ENCODE results near the gene RECQL5.

Gene RECQL5

DNA sequence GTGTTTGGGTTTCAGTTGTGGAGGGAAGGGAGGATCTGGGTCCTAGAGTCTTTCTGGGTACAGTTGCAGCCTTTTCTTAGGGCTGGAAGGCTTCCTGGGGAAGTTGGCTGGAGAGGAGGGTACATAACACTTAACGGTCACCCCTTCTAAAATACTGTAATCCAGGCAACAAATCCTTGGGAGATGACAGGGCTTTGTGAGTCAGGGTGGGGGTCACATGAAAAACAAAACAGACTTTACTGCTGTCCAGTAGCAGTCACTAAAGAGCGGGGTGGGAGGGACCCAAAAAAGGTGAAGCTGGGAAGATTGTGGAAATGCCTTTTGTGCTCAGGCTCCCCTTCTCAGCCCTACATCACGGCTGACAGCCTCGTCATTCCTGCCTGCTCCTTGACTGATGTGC, 6.5 kb upstream of the RECQL5 start:
- TF ChIP-seq GATA2 (IDR thresholded peaks at IDR 0.05; ENCODE audit: low read depth, low read length) (no peak), GATA3 (IDR thresholded peaks at IDR 0.05; ENCODE audit: low read depth, low read length) (no peak)

DNA sequence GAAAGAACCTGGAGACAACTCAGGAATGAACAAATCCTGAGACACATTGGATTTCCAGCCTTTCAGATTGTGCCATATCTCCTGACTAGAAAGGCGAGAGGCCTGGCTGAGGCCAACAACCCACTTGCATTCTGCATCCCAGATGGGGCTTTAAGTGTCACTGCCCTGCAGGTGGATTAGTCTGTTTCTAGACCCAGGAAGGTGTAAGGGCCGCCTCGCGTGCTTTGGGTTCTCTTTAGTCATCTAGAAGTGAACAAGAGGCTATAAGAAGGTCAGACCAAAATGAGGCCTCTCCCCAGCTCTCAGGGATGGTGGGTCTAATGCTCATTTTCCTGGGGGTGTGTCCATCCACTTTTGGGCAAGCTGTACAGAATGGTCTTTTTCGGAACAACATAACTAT, 5.1 kb upstream of the RECQL5 start:
- TF ChIP-seq GATA3 (IDR thresholded peaks at IDR 0.05; ENCODE audit: low read depth, low read length) (no peak), GATA2 (IDR thresholded peaks at IDR 0.05; ENCODE audit: low read depth, low read length) (no peak)

DNA sequence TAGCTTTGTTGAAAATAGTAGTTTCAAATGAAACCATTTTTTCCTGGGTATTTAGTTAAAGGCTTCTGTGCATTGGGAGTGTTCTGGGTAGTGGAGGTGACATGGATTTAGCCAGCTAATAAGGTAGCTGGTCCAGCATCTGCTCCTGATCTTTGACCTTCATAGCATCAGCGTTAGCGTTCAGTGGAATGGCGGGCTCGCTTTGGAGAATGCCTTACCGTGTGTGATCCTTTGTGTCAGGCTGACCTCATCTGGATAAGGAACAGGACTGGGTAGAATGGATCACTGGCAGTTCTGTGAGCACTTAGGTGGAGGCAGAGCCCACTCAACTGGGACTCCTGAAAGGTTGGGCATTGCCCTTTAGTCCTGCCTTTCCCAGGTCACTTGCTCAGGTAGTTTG, 3.9 kb upstream of the RECQL5 start:
- TF ChIP-seq GATA3 (IDR thresholded peaks at IDR 0.05; ENCODE audit: low read depth, low read length) (no peak), GATA2 (IDR thresholded peaks at IDR 0.05; ENCODE audit: low read depth, low read length) (no peak)

DNA sequence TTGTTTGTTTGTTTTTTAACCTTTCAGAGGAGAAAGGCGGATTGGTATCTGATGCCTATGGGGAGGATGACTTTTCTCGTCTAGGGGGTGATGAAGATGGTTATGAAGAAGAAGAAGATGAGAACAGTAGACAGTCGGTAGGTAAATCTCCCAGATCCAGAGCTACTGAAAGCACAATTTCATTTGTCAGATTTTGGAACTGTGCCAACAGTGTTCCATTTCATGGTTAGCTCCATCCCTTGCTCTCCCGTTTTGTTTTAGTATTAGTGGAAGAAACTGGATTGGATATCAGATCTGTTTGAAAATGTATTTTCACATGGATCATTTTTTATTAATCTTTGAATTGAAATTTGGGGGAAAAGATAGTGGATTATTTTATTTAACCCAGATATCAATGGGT, 1.5 kb upstream of the RECQL5 start:
- TF ChIP-seq GATA3 (IDR thresholded peaks at IDR 0.05; ENCODE audit: low read depth, low read length) (no peak), GATA2 (IDR thresholded peaks at IDR 0.05; ENCODE audit: low read depth, low read length) (no peak)

DNA sequence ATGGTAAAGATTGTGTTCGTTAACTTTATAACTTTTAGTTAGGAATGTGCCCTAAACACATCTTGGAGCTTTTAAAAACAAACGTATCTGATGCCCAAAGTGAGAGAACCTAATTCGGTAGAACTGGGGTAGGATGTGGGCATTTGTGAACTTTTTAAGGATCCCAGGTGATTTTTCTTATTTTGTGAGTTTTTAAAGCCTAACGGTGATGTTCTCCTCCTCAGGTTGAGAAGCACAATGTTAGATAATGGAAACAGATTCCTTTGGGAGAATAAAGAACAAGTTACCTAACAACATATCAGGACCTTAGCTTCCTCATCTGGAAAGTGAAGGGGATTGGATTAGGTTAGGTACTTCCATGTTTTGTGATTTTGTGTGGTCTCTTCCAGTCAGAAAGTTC, 871 bp upstream of the RECQL5 start:
- TF ChIP-seq GATA2 (IDR thresholded peaks at IDR 0.05; ENCODE audit: low read depth, low read length) (no peak), GATA3 (IDR thresholded peaks at IDR 0.05; ENCODE audit: low read depth, low read length) (no peak)

DNA sequence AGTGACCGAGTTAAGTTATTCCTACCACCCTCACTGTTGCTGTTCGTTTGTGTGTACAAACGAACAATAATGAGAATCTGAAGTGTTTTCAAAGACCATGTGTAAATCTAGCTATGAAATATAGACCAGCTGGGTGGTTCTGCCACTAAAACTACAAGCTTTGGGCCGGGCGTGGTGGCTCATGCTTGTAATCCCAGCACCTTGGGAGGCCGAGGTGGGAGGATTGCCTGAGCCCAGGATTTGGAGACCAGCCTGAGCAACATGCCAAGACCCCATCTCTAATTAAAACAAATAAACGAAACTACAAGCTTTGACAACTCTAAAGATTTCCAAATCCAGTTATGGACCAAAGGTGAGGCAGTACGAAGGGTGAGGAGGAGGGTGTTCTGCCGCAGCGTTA, 973 bp downstream of the RECQL5 start:
- TF ChIP-seq GATA3 (IDR thresholded peaks at IDR 0.05; ENCODE audit: low read depth, low read length): no peak
- TF ChIP-seq GATA2 (IDR thresholded peaks at IDR 0.05; ENCODE audit: low read depth, low read length): no peak

DNA sequence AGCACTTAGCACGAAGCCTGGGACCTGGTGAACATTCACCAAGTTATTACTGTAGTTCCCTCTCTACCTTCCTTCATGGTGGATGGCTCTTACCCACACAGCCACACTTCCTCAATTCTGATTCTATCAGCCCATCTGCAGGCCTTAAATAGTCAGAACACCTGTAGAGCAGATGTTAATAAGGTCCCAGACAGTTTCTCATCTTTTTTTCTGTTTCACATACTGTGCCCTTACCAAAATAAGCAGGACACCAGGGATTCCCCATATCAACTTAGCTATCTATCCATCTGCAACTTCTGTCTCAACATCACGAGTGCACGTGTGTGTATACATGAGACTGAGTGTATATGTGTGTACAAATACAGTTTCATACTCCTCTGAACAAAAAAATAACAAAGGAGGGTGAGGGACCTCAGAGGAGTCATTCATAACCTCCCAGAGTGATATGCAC, 2.8 kb downstream of the RECQL5 start:
- TF ChIP-seq GATA3 (IDR thresholded peaks at IDR 0.05; ENCODE audit: low read depth, low read length): no peak
- no peak for TF ChIP-seq GATA2 (IDR thresholded peaks at IDR 0.05; ENCODE audit: low read depth, low read length)

DNA sequence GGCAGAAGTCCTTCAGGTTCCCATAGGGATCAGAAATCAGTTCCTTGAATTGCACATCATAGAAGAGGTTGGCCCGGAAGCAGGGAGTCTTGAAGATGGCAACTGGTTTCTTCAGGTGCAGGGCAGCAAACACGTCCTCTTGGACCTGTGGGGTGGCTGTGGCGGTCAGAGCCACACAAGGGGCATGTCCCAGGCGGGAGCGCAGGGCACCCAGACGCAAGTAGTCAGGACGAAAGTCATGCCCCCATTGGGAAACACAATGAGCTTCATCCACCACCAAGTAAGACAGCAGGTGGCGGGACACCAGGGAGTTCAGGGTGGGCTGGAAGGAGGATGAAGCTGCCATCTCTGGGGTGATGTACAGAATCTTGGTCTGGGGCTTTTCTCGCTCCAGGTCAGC, 4.4 kb downstream of the RECQL5 start:
- TF ChIP-seq GATA2 (IDR thresholded peaks at IDR 0.05; ENCODE audit: low read depth, low read length) (no peak), GATA3 (IDR thresholded peaks at IDR 0.05; ENCODE audit: low read depth, low read length) (no peak)

DNA sequence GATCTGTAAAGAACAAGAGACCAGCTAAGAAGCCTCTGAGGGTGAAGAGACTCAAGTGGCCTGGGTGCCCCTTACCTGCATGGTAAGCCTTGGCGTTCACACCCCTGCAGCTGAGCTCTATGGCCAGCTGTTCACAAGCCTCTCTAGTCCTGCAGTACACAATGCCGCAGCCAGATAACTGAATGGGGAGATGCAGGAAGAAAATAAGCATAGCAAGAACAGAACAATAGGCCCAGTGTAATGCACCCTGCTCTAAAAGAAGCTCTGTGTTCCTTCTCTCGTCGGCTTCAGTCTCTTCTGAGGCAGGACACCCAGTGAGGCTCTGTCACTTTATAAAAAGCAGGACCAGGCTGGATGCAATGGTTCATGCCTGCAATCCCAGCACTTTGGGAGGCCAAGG, 5.4 kb downstream of the RECQL5 start:
- TF ChIP-seq GATA3 (IDR thresholded peaks at IDR 0.05; ENCODE audit: low read depth, low read length) (no peak), GATA2 (IDR thresholded peaks at IDR 0.05; ENCODE audit: low read depth, low read length) (no peak)

DNA sequence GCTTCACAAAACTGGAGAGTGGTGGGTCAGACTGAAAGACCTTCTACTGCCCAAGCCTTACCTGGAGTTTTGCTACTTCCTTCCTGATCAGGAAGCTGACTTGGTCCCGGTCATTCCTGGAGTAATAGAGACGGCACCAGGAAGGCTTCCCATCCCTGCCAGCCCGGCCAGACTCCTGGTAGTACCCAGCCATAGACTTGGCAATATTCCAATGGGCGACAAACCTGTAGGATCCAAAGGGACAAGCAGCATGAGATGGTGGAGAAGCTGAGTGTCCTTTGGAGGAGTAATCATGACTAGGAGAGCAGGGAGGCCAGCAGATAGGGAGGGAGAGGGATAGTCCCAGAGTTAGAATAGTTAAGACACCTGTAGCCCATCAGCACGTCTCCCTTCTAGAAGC, 8.7 kb downstream of the RECQL5 start:
- TF ChIP-seq GATA2 (IDR thresholded peaks at IDR 0.05; ENCODE audit: low read depth, low read length) (no peak), GATA3 (IDR thresholded peaks at IDR 0.05; ENCODE audit: low read depth, low read length) (no peak)

DNA sequence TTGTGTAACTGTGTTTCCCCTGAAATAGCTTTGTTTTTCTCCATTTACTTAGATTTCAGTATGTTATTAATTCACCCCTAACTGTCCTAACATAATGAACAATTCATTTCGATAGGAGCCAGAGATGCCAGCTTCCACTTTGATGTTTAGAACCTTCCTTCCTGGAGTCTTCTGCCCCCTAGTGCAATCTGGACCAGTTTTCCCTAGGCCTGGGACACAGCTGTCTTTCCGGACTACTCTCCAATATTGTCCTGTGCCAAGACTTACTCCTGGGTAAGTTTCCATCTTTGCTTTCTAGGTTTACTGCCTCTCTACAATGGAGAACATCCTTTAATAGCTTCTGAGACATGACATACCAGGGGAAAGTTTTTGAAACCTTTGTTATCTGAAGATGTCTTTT, 12.8 kb downstream of the RECQL5 start:
- TF ChIP-seq GATA3 (IDR thresholded peaks at IDR 0.05; ENCODE audit: low read depth, low read length) (no peak), GATA2 (IDR thresholded peaks at IDR 0.05; ENCODE audit: low read depth, low read length) (no peak)

DNA sequence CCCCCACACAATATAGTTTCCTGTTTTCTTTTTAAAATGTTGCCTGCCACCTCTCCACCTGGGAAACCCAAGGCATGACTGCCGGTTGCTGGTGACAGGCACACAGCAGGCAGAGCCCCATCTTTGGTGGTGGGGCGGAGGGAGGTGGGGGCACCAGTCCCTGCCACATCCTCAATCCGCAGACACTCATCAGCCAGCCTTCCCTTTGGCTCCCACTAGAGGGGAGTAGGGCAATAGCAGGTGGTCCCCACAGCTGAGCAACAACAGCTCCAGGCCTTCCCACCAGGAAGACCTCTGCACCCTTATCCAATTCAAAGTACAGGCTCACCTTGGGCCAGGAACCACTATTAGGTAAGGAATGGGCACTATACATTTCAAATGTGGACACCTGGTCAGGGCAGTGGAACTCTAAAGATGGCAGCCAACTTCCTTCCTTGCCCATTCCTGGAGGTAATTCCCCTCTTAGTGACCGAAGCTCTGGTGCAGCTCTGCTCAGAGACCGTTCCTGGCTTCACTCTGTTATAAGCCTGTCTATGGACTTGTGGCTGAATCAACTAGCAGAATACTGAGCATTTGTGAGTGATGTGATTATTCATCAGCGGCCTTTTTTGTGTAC, 13.9 kb downstream of the RECQL5 start:
- no peak for TF ChIP-seq GATA2 (IDR thresholded peaks at IDR 0.05; ENCODE audit: low read depth, low read length)
- no peak for TF ChIP-seq GATA3 (IDR thresholded peaks at IDR 0.05; ENCODE audit: low read depth, low read length)

DNA sequence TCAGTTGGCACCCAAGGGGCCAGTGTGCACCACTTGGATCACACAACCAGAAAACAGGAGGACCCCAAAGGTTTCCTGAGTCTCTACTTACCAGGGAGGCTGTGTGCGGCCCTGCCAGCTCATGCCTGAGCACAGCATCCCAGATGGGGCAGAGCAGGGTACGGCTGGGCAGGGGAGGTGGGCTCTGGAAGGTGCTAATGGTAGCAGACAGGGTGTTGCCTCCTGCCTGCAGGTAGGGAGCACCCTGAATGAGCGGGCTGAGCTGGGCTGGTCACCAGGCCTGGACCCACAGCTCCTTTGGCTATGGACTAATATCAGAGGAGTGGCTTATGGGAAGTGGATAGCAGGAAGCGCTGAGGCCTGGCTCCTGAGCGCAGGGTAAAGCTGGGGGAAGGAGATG, 14.6 kb downstream of the RECQL5 start:
- no peak for TF ChIP-seq GATA3 (IDR thresholded peaks at IDR 0.05; ENCODE audit: low read depth, low read length)
- no peak for TF ChIP-seq GATA2 (IDR thresholded peaks at IDR 0.05; ENCODE audit: low read depth, low read length)

DNA sequence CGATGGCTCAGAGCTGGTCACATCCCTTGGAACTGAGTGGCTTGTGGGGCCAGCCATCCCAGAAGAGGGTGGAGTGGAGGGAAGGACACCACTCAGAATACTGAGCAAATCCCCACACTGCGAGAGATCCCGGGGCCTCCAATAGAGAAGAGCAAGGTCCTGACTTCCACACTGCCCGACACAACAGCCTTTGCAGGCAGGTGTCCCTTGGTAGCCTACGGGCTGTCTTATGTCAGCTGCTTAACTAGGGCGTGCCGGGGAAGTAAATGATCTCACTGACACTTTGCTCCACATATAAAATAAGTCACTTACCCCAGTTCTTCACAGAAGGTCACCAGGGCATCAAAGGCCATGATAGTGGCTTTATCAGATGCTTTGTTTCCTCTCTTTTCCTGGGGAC, 16.1 kb downstream of the RECQL5 start:
- no peak for TF ChIP-seq GATA3 (IDR thresholded peaks at IDR 0.05; ENCODE audit: low read depth, low read length)
- TF ChIP-seq GATA2 (IDR thresholded peaks at IDR 0.05; ENCODE audit: low read depth, low read length): no peak

DNA sequence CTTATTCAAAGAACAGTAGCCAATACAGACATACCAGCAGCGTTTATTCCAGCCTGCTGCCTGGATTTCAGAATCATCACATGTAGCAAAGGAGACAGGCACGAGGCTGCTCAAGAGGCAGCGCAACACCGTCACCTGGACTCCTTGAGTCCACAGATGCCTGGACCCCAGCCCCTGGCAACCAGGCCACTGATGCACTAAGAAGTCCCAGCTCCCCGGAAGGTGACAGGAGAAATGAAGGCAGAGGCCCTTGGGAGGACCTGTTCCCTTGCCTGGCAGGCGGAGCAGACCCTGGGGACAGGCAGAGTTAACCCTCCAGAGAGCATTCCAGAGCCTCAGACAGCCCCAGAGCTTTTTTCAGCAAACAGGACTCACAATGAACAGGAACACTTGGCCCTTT, 17.3 kb downstream of the RECQL5 start:
- TF ChIP-seq GATA2 (IDR thresholded peaks at IDR 0.05; ENCODE audit: low read depth, low read length) (no peak), GATA3 (IDR thresholded peaks at IDR 0.05; ENCODE audit: low read depth, low read length) (no peak)

DNA sequence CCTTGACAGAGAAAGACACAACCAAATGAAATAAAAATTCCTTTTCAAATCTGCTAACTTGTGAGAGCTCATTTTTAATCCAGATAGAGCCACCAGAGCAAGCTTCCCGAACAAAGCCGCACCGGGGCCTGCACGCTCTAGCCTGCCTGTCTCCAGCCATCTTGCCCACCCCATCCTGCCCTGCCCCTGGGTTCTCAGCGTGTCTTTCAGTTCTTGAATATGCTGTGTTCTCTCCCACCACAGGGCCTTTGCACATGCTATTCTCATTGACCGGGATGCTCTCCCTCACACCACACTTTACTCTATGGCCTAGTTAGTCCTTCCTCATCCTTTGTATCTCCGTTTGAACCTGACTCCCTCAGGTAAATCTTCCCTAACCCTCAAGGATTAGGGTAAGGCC, 19.0 kb downstream of the RECQL5 start:
- TF ChIP-seq GATA2 (IDR thresholded peaks at IDR 0.05; ENCODE audit: low read depth, low read length): no peak
- no peak for TF ChIP-seq GATA3 (IDR thresholded peaks at IDR 0.05; ENCODE audit: low read depth, low read length)
